Mucosa of rectum (tissue), 2 donors: Measurements from ENCODE around the gene ZNF827.
A peak's percentile ranks its signal among the peaks of the same experiment; 100 is the strongest.

Experiments
- H3K27ac ChIP-seq, 2 donors: one replicate each; pipeline ENCODE4 v1.7.0; 2013; ENCODE audit warnings: inconsistent platforms in 2 of 2, low read depth in 2 of 2, low read length in 2 of 2
- H3K27me3 ChIP-seq, 2 donors: one replicate each; pipeline ENCODE4 v1.7.0; 2013; ENCODE audit warnings: low read length in 2 of 2; ENCODE audit not compliant: control insufficient read depth in 2 of 2, insufficient read depth in 2 of 2
- H3K36me3 ChIP-seq, 2 donors: one replicate each; pipeline ENCODE4 v1.7.0; 2013; ENCODE audit warnings: low read length in 2 of 2; ENCODE audit not compliant: control insufficient read depth in 2 of 2, insufficient read depth in 2 of 2
- H3K4me1 ChIP-seq, 2 donors: one replicate each; pipeline ENCODE4 v1.7.0; 2013; ENCODE audit warnings: low read length in 2 of 2, mild to moderate bottlenecking in 1 of 2; ENCODE audit not compliant: control insufficient read depth in 2 of 2, insufficient read depth in 2 of 2
- H3K4me3 ChIP-seq, 2 donors: one replicate each; pipeline ENCODE4 v1.7.0; 2013; ENCODE audit warnings: low read length in 2 of 2
- H3K9ac ChIP-seq, 2 donors: one replicate each; pipeline ENCODE4 v1.7.0; 2013; ENCODE audit warnings: low read length in 2 of 2, low read depth in 1 of 2, mild to moderate bottlenecking in 1 of 2
- H3K9me3 ChIP-seq, 2 donors: one replicate each; pipeline ENCODE4 v1.7.0; 2013; ENCODE audit warnings: low read length in 2 of 2; ENCODE audit not compliant: control insufficient read depth in 2 of 2
- donor health status: healthy.
- donor health status: Normal muscosa, but diverticular disease.

The ZNF827 gene, protein sequence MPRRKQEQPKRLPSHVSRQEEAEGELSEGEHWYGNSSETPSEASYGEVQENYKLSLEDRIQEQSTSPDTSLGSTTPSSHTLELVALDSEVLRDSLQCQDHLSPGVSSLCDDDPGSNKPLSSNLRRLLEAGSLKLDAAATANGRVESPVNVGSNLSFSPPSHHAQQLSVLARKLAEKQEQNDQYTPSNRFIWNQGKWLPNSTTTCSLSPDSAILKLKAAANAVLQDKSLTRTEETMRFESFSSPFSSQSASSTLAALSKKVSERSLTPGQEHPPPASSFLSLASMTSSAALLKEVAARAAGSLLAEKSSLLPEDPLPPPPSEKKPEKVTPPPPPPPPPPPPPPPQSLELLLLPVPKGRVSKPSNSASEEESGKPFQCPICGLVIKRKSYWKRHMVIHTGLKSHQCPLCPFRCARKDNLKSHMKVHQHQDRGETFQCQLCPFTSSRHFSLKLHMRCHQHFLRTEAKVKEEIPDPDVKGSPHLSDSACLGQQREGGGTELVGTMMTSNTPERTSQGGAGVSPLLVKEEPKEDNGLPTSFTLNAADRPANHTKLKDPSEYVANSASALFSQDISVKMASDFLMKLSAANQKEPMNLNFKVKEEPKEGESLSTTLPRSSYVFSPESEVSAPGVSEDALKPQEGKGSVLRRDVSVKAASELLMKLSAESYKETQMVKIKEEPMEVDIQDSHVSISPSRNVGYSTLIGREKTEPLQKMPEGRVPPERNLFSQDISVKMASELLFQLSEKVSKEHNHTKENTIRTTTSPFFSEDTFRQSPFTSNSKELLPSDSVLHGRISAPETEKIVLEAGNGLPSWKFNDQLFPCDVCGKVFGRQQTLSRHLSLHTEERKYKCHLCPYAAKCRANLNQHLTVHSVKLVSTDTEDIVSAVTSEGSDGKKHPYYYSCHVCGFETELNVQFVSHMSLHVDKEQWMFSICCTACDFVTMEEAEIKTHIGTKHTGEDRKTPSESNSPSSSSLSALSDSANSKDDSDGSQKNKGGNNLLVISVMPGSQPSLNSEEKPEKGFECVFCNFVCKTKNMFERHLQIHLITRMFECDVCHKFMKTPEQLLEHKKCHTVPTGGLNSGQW

DNA sequence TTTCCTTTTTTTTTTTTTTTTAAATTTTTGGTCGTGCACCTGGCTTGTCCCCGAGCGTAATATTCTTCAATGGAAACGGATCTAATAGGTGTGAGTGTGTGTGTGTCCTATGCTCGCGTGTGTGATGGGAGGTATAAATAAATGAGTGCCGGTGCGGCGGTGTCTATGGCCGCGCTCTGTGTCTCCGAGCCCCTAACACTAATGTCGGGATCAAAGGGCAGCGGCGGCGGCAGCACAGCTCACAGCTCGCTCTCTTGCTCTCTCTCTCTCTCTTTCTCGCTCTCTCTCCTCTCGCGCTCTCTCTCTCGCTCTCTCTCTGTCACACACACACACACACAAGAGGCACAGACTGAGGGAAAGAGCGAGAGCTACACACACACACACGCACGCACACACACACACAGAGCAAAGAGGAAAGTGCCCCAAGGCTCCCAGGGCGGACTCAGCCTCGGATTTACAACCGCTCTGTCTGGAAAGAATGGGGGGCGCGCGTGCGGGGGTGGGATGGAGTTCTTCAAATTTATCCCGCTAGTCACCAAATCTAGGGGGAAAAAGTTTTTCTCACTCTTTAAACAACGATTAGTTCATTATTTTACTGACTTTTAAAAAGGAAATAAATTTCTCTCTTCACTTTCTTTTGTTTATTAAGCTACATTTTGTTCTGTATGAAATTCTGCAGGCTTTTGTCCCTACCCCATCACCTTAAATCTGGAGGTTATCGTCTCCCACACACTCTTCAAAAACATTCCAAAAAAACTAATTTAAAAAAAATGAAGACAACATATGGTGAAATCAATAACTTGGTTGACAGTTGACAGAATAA, at the start of gene ZNF827:
ZNF827 (minus strand) TSS at position 206 of the 823 bp plus-strand sequence. CDS start 416 bp downstream, outside the sequence.
- H3K36me3 ChIP-seq: no peaks in the 10 kb centered on the region
- H3K4me3 ChIP-seq: peak within 1 kb of the TSS; percentile 98 to 99
- peak within 1 kb of the TSS; percentile 89 to 91 for H3K9ac ChIP-seq
- peaks cover 0 to 11% of the 10 kb centered on the region in 2 donors for H3K4me1 ChIP-seq
- no peaks in the 10 kb centered on the region for H3K9me3 ChIP-seq
- peak within 1 kb of the TSS; percentile 86 to 95 for H3K27ac ChIP-seq
- no peaks in the 10 kb centered on the region for H3K27me3 ChIP-seq

DNA sequence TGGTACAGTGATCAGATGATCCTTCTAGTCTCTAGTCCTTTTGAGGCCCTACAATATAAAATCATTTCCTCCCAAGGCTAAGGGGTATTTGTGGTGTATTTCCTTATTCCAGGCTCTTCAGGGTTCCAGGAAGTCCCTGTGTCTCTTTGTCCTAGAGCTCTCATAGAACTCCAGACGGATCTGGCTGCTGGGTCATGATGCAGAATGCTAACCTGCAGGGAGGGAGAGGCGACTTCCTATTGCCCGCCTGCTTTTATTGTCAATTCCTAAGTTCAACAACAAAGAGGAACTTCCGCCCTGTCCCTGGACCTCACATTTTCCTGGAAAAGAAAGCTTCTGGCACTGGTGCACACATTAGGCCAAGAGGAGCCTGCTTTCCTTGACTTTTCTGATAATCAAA, 45.9 kb upstream of the ZNF827 start:
- no peaks in the 10 kb centered on the region for H3K4me1 ChIP-seq
- H3K36me3 ChIP-seq: no peaks in the 10 kb centered on the region
- H3K9ac ChIP-seq: no peak overlapping the region
- H3K9me3 ChIP-seq: no peaks in the 10 kb centered on the region
- no peak overlapping the region for H3K4me3 ChIP-seq
- no peaks in the 10 kb centered on the region for H3K27me3 ChIP-seq
- no peak overlapping the region for H3K27ac ChIP-seq

DNA sequence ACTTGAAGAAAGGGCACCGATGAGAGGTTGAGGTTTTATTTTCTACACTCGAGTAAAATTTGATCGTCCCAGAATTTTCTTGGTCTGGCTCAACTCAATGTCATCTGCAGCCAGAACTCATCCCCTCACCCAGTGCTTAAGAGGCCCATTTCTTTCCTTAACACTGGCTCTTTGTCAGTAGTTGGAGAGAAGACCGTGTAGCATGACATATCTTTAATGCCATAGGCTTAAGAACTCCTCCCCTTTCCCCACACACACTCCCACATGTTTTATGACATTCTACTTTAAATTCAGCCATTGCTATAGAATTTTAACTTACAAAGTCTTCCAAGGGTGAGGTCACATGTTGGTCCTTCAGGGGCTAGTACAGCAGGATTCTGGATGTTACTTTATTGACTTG, 44.2 kb upstream of the ZNF827 start:
- no peaks in the 10 kb centered on the region for H3K36me3 ChIP-seq
- no peaks in the 10 kb centered on the region for H3K9me3 ChIP-seq
- H3K4me1 ChIP-seq: no peaks in the 10 kb centered on the region
- H3K27ac ChIP-seq: no peak overlapping the region
- H3K27me3 ChIP-seq: no peaks in the 10 kb centered on the region
- H3K9ac ChIP-seq: no peak overlapping the region
- H3K4me3 ChIP-seq: no peak overlapping the region

DNA sequence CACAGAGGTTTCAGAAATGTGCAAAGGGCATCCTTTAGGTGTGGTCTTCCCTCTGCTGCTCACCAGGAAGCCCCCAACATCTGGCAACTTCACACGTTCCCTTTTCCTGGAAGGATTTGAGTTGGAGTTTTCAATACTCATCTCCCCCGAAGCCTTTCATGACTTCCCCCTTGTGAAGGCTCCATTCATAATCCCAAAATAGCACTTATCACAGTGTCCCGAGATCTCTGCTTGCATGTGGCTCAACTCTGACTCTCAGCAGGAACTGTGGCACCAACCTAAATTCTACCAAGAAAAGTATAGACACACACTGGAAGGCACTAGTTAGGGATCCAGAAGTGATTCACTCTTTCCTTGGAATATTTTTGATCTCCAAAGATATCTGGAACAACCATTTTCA, 40.5 kb upstream of the ZNF827 start:
- Histone ChIP-seq H3K27me3 (no peaks in the 10 kb centered on the region), H3K4me3 (no peak overlapping the region), H3K9ac (no peak overlapping the region), H3K36me3 (no peaks in the 10 kb centered on the region), H3K4me1 (no peaks in the 10 kb centered on the region), H3K9me3 (no peaks in the 10 kb centered on the region), H3K27ac (no peak overlapping the region)

DNA sequence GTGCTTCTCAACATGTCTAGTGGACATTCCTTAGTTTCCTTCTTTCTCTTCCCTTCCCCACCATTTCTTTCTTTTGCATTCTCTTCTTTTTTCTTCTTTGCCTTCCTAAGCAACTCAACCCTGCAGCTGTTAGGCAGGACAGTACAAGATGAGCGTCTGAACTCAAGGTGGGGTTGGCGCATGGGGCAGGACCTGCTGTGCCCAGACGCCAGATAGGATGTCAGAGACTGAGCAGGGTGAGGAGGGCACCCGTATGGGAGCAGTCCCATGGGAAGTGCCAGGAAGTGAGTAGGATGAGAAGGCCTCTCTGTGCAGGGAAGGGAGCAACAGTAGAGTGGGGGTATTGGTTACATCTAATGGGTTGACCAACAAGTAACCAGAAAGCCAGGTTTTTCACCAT, 38.1 kb upstream of the ZNF827 start:
- no peaks in the 10 kb centered on the region for H3K9me3 ChIP-seq
- H3K36me3 ChIP-seq: no peaks in the 10 kb centered on the region
- no peaks in the 10 kb centered on the region for H3K27me3 ChIP-seq
- H3K9ac ChIP-seq: no peak overlapping the region
- H3K4me1 ChIP-seq: no peaks in the 10 kb centered on the region
- no peak overlapping the region for H3K27ac ChIP-seq
- no peak overlapping the region for H3K4me3 ChIP-seq

DNA sequence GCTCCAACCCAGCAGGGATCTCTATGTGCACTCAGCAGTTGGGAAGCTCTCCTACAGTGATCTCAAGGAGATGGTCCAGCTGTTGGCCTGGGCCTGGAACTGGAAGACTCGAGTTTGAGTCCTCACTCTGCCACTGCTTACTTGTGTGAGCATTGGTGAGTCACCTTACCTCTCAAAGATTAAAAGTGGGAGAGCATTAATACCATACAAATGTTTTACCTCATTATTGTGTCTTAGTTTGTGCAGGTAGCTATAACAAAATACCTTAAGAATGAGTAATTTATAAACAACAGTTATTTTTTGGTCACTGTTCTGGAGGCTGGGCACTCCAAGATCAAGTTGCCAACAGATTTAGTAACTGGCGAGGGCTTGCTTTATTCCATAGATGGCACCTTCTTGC, 21.4 kb upstream of the ZNF827 start:
- no peak overlapping the region for H3K4me3 ChIP-seq
- H3K27ac ChIP-seq: no peak overlapping the region
- no peaks in the 10 kb centered on the region for H3K4me1 ChIP-seq
- no peaks in the 10 kb centered on the region for H3K36me3 ChIP-seq
- no peak overlapping the region for H3K9ac ChIP-seq
- no peaks in the 10 kb centered on the region for H3K9me3 ChIP-seq
- no peaks in the 10 kb centered on the region for H3K27me3 ChIP-seq

DNA sequence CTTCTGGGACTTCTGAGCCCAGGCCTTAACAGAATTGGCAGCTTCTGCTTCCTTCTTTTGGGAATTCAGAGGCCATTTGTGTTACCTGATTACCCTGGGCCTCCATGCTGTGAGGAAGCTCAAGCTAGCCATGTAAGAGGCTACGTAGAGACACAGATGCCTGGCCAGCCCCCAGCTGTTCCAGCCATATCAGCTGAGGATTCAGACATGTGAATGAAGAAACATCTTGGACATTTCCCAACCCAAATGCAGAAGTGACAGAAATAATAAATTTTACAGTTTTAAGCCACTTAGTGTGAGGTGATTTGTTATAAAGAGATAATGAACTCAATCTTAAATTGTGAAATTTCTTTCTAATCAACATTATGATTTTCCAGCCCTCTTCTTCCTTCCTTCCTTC, 18.7 kb upstream of the ZNF827 start:
- Histone ChIP-seq H3K27me3 (no peaks in the 10 kb centered on the region), H3K9ac (no peak overlapping the region), H3K36me3 (no peaks in the 10 kb centered on the region), H3K27ac (no peak overlapping the region), H3K4me3 (no peak overlapping the region), H3K9me3 (no peaks in the 10 kb centered on the region), H3K4me1 (no peaks in the 10 kb centered on the region)

DNA sequence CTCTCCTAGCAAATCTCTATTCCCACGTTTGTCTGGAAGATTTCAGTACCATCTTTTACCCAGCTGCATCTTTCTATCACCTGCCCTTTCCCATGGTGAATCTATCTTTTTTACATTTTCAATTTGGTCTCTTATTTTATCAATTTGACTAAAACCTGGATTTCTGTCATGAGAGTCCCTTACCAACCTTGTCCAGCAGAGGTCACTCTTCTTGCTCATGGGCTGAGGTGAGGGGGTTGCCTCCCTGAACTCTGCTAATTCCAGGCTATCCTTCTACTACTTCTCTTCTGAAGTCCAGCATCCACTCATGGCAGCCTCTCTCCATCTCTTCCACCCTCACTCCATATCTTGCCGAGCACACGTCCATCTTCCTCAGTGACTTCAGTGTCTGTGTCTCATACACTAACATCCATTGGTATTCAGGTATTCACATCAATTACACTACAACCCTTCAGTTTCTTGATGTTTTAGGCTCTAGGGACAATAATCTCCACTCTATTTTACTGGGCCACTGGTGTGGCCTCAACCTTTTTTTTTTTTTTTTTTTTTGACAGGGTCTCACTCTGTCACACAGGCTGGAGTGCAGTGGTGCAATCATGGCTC, 17.8 kb upstream of the ZNF827 start:
- Histone ChIP-seq H3K9ac (no peak overlapping the region), H3K27ac (no peak overlapping the region), H3K4me3 (no peak overlapping the region), H3K36me3 (no peaks in the 10 kb centered on the region), H3K27me3 (no peaks in the 10 kb centered on the region), H3K4me1 (no peaks in the 10 kb centered on the region), H3K9me3 (no peaks in the 10 kb centered on the region)

DNA sequence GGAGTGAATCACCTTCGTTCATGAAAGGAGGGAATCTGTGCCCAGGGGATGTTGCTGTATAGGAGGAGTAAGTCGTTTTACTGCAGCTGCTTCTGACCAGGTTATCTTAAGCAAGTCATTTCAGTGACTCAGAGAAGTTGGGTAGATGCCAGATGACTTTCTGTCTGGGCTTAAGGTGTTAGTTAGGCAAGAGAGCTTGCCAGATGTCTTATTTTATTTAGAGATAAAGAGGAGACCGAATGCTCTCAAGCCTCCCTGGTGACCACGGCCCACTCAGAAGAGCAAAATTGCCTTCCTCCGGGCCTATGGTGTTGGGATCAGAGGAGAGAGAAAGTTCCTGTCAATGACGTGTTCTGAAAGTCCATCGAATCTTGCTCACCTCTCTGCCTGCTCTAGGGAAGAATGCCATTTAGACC, 16.3 kb upstream of the ZNF827 start:
- Histone ChIP-seq H3K4me3 (no peak overlapping the region), H3K36me3 (no peaks in the 10 kb centered on the region), H3K9me3 (no peaks in the 10 kb centered on the region), H3K27me3 (no peaks in the 10 kb centered on the region), H3K27ac (no peak overlapping the region), H3K4me1 (no peaks in the 10 kb centered on the region), H3K9ac (no peak overlapping the region)
